Lower leg skin (tissue), 3 donors: Measurements from ENCODE around the gene ZNF385D.

Experiments
- CTCF ChIP-seq, 3 donors: fragments of 450-650 bp; IDR thresholded peaks; one replicate each; pipeline ENCODE4 v1.5.1; 2016; ENCODE audit warnings: antibody characterized with exemption in 3 of 3, mild to moderate bottlenecking in 3 of 3, moderate library complexity in 2 of 3
- POLR2A ChIP-seq, 2 donors: fragments of 450-650 bp; IDR thresholded peaks; one replicate each; pipeline ENCODE4 v1.6.1; 2016 to 2017; ENCODE audit warnings: antibody characterized with exemption in 2 of 2, mild to moderate bottlenecking in 1 of 2, moderate library complexity in 1 of 2

- TF ChIP-seq POLR2A (IDR thresholded peaks at IDR 0.05), result no peak
- TF ChIP-seq CTCF (IDR thresholded peaks at IDR 0.05), result no peak
These were observed 378.7 kb downstream of the ZNF385D start for GRCh38 chr3:21372316-21372715.
